GM21381 (cell line): Measurements from ENCODE around the gene CCDC92.

ENCODE experiments used
- ATAC-seq: cut with Tn5 transposase; IDR thresholded peaks from one replicate; pipeline ENCODE4 v1.9.1; 2021; ENCODE audit warnings: mild to moderate bottlenecking, moderate library complexity; ENCODE audit not compliant: unreplicated experiment

The CCDC92 gene

DNA sequence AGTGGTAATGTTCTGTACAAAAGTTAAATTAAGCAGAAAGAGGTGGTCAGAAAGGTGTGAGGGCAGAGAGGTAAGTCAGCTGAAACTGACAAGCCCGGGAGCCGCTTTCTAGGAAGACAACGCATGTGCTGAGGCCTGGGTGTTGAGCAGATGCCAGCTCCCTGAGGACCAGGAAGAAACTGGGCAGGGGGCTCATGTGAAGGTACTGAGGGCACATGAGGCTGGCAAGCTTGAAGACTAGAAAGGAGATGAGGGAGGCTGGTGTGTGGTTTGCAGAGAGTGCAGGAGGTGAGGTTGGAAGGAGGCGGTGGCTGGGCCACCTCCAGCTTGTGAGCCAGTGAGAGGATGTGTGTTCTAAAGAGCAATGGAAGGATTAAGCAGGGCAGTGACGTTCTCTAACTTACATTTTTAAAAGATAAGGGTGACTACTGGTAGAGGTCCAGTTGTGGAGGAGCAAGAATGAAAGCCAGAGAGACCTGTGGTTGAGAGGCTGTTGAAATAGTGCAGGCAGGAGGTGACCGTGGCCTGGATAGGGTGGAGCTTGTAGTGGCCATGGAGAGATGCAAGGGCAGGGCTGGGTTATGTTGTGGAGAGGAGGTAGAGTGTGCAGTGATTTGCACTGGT is 29.5 kb upstream of the CCDC92 start:
- ATAC-seq, result no peak

- no peak for ATAC-seq
Measured at GRCh38 chr12:124001343-124001742, 28.7 kb upstream of the CCDC92 start.

GRCh38 chr12:124000111-124000510 is 27.5 kb upstream of the CCDC92 start:
- no peak for ATAC-seq

GRCh38 chr12:123998991-123999359 is 26.3 kb upstream of the CCDC92 start:
- no peak for ATAC-seq

DNA sequence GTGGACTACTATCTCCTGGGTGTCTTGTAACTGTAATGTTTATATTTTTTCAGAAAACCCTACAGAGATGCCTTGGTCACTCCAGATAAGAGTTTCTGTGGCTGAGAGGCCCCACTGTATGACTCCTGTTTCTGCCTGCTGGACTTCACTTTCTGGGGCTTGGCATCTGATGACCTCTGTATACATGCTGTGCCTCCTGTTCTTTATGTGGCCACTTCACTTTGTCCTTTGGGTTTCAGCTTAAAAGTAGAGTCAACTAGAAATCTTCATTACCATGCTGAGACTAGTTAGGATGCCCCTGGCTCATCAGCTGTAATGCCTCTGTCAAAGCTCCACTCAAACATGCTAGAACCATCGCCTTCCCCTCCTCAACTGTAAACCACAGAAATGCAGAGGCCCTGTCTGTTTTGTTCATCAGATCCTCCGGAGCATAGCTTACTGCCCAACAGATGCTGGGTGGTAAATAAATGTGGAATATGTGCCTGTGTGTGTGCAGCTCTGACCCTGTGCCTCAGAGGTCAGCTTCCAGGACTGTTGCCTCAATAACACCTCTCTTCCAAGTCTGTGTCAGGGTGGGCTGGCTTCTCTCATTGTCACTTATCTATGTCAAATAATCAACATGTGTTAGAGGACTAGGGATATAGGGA is 25.8 kb upstream of the CCDC92 start:
- no peak for ATAC-seq

DNA sequence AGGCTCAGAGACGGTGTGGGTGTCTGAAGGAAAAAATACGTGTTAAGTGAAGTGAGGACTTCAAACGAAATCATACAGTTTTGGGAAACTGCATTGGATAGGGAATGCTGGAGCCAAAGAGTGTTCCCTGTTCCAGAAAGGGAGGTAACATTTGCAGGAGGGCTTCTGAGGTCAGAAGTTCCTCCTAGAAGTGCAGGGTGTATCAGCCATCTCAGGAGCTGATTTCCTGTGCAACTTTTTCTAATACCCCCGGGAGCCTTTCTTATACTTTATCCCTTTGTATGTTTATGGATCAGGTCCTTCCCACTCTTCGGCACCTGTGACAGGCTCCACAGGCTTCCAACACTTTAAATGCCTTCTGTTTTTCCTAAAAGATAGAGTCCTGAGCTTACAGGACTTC is 25.3 kb upstream of the CCDC92 start:
- no peak for ATAC-seq

GRCh38 chr12:123997033-123997822 is 24.6 kb upstream of the CCDC92 start:
- no peak for ATAC-seq

- no peak for ATAC-seq
Measured at GRCh38 chr12:123996581-123996980, 23.9 kb upstream of the CCDC92 start.

DNA sequence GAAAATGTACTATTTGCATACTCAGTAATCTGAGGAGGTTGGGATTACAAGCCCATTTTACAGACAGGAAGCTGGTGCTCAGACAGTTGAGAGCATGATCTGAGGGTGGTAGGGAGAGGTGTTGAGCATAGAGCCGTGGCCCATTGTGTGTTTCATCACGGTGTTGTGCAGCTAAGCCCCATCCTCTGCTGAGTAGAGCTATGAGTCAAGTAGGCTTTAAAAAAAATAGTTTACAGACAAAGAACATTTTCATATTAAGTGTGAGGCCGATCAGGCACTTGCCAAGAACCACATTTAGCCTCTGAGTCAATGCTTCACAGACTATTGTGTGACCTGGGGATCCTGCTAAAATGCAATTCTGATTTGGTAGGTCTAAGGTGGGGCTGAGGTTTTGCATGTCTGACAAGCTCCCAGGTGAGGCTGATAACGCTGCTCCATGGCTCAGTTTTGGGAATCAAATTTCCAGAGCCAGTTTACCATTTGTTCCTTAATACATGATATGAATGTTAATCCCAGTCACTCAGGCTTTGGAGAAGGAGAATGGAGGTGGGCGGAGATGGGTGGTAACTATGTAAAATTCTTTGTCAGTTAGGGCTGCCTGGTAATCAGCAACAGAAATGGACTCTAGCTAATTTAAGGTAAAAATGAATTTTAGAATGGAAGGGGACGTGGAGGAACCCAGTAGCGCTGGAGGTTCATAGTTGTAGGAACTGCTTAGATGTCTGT is 22.6 kb upstream of the CCDC92 start:
- no peak for ATAC-seq

DNA sequence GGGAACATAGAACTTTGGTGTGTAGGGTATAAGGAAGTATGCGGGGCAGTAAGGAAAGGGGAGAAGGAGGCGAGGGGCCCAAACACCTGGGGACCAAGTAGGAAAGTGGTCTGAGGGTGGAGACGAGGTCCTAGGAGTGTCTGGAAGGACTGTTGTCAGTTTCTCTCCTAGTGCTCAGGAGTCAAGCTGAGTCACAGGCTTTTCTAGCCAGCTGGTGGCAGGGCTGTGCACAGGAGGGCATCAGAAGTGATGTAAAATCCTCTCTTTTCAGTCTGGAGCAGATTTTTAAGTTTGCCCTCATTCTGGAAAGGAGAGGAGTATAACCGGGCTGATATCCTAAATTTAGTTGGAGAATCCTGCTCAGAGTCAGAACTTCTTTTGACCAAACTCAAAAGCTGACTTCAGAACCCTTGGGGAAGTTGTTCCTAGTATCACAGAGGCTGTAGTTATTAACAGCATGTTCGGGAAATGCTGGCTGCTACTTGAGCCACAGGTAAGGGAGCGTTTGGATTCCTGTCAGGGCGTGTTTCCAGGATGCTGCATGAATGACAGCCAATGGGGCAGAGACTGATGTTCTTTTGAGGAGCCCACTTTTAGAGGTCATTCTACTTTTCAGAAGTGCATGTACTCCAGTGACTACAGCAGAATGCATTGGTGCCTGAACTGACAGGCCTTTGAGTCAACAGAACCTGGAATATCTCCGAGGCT is 19.6 kb upstream of the CCDC92 start:
- ATAC-seq, result no peak

DNA sequence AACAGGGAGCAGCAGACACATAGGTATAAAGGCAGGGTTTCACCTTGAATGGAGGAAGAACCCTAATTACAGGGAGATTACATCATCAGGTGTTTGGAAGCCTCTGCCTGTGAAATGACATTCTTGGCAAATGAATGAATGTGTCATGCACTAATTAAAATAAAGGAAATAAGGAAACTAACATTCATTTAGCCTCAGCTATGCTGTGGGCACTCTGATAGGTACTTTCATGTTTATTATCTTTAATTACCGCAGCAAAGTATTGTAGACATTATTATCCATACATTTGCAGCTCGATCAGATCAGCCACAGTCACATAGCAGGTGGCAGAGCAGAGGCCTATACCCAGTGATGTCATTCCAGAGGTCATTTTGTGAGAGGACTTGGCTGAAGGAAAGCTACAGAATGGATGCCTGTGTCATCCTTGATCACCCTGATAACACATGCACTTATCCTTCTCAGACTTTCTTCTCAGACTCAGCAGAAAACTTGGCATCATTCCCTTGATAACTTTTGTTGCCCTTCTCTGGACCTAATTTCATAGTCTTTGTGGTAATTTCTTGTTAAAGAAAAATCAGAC is 18.8 kb upstream of the CCDC92 start:
- no peak for ATAC-seq

- ATAC-seq, result no peak
Measured at GRCh38 chr12:123990511-123990910, 17.9 kb upstream of the CCDC92 start.

DNA sequence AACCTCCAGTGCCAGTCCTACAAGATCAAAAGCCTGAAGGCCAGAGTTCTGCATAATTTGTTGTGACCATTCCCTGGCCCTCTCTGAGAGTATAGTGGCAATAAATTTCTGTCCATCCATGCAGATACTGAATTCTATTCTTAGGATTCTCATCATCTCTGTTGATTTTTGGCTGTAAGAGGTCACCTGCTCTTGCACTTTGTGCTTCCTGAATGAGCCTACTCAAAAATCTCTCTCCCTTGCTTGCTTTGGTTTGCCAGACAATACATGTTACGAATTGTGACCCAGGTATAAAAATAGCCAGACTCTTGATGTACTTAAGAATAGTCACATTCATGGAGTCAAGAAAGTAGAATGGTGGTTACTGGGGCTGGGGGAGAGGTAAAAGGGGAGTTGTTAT is 17.1 kb upstream of the CCDC92 start:
- ATAC-seq, result no peak

DNA sequence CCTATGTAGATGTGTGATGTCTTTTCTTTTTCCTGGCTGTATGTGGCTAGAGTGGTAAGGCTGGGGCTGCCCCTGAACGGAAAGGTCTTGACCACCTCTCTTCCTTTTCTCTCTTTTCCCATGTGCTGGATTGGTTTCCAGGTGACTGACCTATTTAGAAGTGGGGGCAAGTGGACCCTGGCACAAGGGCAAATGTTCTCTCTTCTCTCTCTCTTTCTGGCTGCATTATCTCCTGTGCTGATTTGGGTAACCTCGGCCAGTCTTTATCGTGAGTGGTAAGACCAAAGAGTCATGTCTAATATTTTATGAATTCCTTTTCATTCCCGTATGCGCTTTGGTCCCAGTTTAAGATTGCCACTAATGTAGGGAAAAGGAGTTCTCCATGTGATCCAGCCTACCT is 16.5 kb upstream of the CCDC92 start:
- ATAC-seq, result no peak

- no peak for ATAC-seq
Measured at GRCh38 chr12:123987022-123987421, 14.4 kb upstream of the CCDC92 start.

- no peak for ATAC-seq
Measured at GRCh38 chr12:123986374-123986965, 13.8 kb upstream of the CCDC92 start.

DNA sequence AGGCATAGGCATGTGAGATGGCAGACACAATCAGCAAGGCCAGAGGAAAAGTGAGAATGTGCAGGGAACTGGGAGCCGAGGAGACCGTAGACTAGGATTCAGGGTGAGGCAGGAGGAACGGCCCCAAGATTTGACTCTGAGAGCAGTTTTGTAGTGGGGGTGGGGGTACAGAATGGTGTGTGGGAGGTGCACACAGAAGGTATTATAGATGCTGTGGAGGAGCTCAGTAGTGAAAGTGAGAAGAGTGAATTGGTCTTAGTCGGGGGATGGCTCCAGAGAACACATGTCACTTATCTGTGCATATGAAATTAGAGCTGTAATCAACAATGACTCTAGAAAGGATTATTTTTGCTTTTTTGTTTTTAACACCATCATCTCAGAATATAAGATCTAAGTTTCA is 12.3 kb upstream of the CCDC92 start:
- no peak for ATAC-seq

- no peak for ATAC-seq
Measured at GRCh38 chr12:123983822-123984485, 11.3 kb upstream of the CCDC92 start.

- no peak for ATAC-seq
Measured at GRCh38 chr12:123982269-123982668, 9.6 kb upstream of the CCDC92 start.

DNA sequence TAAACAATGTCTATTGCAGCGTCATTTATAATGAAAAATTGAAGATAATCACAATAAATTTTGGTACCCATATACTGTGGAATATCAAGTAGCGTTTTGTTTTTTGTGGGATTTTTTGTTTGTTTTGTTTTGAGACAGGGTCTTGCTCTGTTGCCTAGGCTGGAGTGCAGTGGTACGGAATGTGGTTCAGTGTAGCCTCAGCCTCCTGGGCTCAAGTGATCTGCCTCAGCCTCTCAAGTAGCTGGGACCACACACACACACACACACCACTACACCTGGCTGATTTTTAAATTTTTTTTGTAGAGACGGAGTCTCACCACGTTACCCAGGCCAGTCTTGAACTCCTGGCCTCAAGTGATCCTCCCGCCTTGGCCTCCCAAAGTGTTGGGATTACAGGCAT is 6.9 kb upstream of the CCDC92 start:
- no peak for ATAC-seq
